IPS DF 6.9 (cell line): ENCODE measurements around the gene CDK5RAP1.

Source experiments
- DNase-seq: peaks from one replicate; pipeline ENCODE4 v3.0.0-alpha.2; 2013; ENCODE audit warnings: low read depth, low spot score
- H3K27ac ChIP-seq: one replicate; pipeline ENCODE4 v1.5.1; 2013; ENCODE audit warnings: low read length, control low read depth
- H3K27me3 ChIP-seq: 2 replicates; pipeline ENCODE4 v1.6.1; 2013; ENCODE audit warnings: mild to moderate bottlenecking, low read length; ENCODE audit not compliant: control insufficient read depth, insufficient read depth
- H3K36me3 ChIP-seq: 2 replicates; pipeline ENCODE4 v1.6.1; 2013; ENCODE audit warnings: low read length; ENCODE audit not compliant: control insufficient read depth, insufficient read depth
- H3K4me1 ChIP-seq: 2 replicates; pipeline ENCODE4 v1.6.1; 2013; ENCODE audit warnings: low read length; ENCODE audit not compliant: control insufficient read depth, insufficient read depth
- H3K4me3 ChIP-seq: 2 replicates; pipeline ENCODE4 v1.5.1; 2013; ENCODE audit warnings: mild to moderate bottlenecking, low read length
- H3K9me3 ChIP-seq: 2 replicates; pipeline ENCODE4 v1.6.1; 2013; ENCODE audit warnings: low read length, inconsistent platforms; ENCODE audit not compliant: control insufficient read depth, insufficient read depth
- WGBS: extraction: QIAGEN DNeasy Blood & Tissue Kit; methylation state at CpG from one replicate; pipeline ENCODE4 v1.1.7; 2013; ENCODE audit warnings: mixed read lengths, missing lambda C conversion rate; ENCODE audit not compliant: insufficient read length, insufficient coverage; 5-methylcytosine and 5-hydroxymethylcytosine counted together

CDK5RAP1 gene

DNA sequence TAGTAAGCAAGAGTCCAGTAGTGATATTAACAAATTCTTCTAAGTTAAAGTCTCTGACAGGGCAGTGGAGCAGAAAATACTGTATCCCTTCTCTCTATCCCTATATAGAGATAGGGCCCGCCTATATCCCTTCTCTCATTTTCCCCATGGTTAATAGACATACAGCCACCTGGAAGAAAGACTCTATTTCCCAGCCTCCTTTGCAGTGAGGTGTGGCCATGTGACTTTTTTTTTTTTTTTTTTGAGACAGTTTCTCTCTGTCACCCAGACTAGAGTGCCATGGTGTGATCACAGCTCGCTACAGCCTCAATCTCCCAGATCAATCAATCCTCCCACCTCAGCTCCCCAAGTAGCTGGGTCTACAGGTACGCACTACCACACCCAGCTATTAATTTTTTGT is 16.7 kb upstream of the CDK5RAP1 start:
- no peak overlapping the region for H3K27ac ChIP-seq
- no peak for DNase-seq
- no CpG with 5 or more reads among the region's 3 CpGs for WGBS

DNA sequence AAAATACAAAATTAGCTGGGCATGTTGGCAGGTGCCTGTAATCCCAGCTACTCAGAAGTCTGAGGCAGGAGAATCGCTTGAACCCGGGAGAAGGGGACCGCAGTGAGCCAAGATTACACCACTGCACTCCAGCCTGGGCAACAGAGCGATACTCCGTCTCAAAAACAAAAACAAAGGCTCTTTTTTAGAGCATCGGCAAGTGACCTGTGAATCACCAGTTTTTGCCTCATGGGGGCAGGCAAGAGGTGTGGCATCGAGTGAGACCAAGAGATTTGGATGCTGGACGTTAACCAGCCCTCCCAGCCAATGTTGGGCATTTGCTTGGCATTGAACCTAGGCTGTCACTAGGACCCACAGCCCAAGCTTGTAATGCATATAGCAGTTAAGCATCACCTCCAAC is 14.6 kb upstream of the CDK5RAP1 start:
- Histone ChIP-seq H3K36me3 (no peaks in the 10 kb centered on the region), H3K4me3 (no peak overlapping the region), H3K9me3 (no peaks in the 10 kb centered on the region), H3K4me1 (no peaks in the 10 kb centered on the region), H3K27me3 (no peaks in the 10 kb centered on the region), H3K27ac (no peak overlapping the region)
- DNase-seq = no peak
- no CpG with 5 or more reads among the region's 8 CpGs for WGBS

More for the DNA sequence above, 16.7 kb upstream of the CDK5RAP1 start:
- Histone ChIP-seq H3K9me3 (no peaks in the 10 kb centered on the region), H3K27me3 (no peaks in the 10 kb centered on the region), H3K4me1 (no peaks in the 10 kb centered on the region), H3K36me3 (no peaks in the 10 kb centered on the region), H3K4me3 (no peak overlapping the region)

DNA sequence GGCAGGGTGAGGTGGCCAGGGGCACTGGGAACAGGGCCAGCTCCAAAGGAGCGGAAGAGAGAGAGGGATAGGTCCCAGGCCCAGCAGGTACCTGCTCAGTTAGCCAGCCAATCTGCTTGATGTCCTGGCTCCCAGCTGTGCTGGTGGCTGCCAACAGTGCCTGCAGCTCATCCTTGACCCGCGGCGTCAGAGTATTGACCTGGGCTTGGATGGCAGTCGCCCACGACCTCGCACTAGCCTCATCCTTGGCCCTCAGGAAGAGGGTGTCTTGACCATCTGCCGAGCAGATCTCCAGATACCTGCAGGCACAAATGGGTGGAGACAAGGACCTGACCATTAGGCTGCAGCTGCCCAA is 11.1 kb upstream of the CDK5RAP1 start:
- DNase-seq = no peak
- H3K4me3 ChIP-seq = no peak overlapping the region
- no peaks in the 10 kb centered on the region for H3K27me3 ChIP-seq
- no peak overlapping the region for H3K27ac ChIP-seq
- no peaks in the 10 kb centered on the region for H3K36me3 ChIP-seq
- H3K4me1 ChIP-seq = no peaks in the 10 kb centered on the region
- H3K9me3 ChIP-seq = no peaks in the 10 kb centered on the region
- WGBS = no CpG with 5 or more reads among the region's 8 CpGs

DNA sequence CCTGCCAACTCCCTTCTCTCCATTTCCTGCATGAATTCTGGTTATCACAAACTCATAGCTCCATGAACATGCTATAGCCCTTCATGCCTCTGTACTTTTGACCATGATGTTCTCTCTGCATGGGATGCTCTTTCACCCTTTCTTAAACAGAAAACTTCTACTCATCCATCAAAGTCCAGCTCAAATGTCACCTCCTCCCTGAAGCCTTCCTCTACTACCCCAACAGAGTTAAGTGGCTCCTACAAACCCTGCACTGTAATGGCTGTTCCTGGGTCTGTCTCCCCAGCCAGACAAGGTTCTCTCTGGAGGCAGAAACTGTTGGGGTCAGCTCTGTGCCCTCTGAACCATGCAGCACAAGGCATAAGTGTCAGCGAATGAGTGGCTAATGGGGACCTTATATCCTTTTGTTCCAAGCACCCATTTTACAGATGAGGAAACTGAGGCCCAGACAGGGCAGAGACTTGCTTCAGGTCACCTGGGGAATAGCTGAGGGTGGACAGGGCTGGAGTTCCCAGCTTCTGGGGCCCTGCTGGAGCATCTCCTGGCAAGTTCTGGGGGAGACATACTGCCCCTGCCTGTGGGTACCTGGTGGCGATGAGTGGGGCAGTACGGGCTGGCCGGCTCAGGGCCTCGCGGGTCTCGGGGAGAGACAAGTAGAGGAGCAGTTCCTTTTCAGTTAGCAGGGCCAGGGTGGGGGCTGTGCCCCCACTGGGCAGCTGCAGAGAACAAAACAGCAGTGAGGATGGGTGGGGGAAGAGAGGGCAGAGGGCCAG is 10.6 kb upstream of the CDK5RAP1 start:
- no peaks in the 10 kb centered on the region for H3K4me1 ChIP-seq
- no peak overlapping the region for H3K27ac ChIP-seq
- no CpG with 5 or more reads among the region's 7 CpGs for WGBS
- no peaks in the 10 kb centered on the region for H3K9me3 ChIP-seq
- no peaks in the 10 kb centered on the region for H3K36me3 ChIP-seq
- no peak overlapping the region for H3K4me3 ChIP-seq
- no peak for DNase-seq
- H3K27me3 ChIP-seq = no peaks in the 10 kb centered on the region

DNA sequence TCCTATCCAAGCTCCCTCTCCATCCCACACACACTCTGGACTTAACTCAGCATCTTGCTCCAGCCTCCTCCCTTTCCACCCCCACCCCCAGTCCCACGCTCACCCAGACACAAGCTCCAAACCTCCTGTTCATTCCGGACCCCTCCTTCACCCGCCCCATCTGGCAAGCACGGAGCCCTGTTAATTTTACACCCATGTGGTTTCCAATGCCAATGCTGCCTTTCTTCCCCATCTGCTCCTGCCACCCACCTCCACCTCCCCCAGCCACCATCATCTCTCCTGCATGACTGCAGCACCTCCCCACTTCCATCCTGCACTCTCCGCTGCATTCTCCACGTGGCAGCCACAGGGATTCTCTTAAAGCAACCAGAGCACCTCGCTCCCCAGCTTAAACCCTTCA is 9.9 kb upstream of the CDK5RAP1 start:
- no peaks in the 10 kb centered on the region for H3K36me3 ChIP-seq
- no CpG with 5 or more reads among the region's 7 CpGs for WGBS
- no peak for DNase-seq

DNA sequence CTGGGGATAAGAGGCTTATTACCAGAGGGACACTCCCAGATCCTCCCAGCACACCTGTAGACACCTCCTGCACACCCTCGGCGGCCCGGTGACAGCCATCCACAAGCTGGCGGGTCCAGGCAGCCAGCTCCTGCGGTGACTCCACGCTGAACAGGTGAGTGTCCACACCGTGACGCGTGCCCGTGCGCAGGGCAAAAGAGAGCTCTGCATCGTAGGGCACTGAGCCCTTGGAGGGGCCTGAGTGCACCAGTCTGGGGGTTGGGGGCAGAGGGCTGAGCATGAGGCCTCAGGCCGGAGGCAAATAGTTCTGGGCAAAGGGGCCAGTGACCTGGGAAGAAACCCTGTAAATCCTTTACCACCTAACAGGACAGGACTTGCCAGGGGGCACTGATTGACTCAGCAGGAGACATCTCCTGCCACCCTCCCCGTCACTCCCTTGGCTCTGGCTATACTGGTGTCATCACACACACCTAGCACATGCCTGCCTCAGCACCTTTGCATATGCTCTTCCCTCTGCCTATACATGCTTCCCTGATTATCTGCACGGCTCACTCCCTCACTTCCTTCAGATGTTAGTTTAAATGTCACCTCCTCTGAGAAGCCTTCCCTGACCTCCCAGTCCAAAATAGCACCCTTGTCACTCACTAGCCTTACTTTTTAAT is 8.9 kb upstream of the CDK5RAP1 start:
- no peak for DNase-seq
- H3K4me3 ChIP-seq = no peak overlapping the region
- no peaks in the 10 kb centered on the region for H3K27me3 ChIP-seq
- no peaks in the 10 kb centered on the region for H3K36me3 ChIP-seq
- H3K9me3 ChIP-seq = no peaks in the 10 kb centered on the region
- no peak overlapping the region for H3K27ac ChIP-seq
- no peaks in the 10 kb centered on the region for H3K4me1 ChIP-seq
- WGBS = no CpG with 5 or more reads among the region's 15 CpGs

More for the DNA sequence above, 9.9 kb upstream of the CDK5RAP1 start:
- Histone ChIP-seq H3K4me1 (no peaks in the 10 kb centered on the region), H3K27me3 (no peaks in the 10 kb centered on the region), H3K27ac (no peak overlapping the region), H3K4me3 (no peak overlapping the region), H3K9me3 (no peaks in the 10 kb centered on the region)

DNA sequence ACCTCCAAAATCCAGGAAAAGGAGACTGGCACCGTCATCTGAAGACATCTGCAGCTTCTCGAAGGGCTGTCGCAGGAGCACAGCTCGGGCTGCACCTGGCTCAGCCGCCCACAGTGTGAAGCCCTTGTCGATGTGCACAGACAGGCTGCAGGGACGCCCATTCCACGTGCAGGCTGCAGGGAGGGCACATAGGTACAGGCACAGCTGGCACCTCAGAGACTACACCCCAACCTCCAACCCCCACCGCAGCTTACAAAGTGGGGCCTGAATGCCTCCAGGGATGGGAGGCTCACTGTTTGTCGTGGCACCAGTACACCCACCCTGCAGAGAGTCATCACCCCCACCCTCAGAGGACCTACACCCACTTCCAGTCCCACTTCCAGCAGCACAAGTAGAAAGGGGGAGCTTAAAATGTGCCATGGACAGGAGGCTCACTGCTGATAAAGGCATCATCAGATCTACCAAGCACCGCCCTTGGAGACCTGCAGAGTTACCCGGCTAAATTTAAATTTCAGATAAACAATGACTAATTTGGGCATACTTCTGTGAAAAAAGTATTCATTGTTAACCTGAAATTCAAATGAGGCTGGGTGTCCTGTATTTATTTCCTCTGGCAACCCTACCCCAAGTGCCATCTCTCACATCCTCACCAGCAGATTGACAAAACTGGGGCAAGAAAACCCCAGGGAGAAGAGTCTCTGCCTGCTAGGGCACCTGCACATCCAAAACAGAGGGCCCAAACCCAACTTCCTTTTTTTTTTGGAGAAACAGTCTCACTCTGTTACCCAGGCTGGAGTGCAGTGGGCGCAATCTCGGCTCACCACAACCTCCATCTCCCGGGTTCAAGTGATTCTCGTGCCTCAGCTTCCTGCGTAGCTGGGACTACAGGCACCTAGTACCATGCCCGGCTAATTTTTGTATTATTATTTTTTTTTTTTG is 7.7 kb upstream of the CDK5RAP1 start:
- Histone ChIP-seq H3K36me3 (no peaks in the 10 kb centered on the region), H3K4me3 (no peak overlapping the region), H3K27ac (no peak overlapping the region), H3K27me3 (no peaks in the 10 kb centered on the region), H3K4me1 (no peaks in the 10 kb centered on the region), H3K9me3 (no peaks in the 10 kb centered on the region)
- no CpG with 5 or more reads among the region's 18 CpGs for WGBS
- no peak for DNase-seq

DNA sequence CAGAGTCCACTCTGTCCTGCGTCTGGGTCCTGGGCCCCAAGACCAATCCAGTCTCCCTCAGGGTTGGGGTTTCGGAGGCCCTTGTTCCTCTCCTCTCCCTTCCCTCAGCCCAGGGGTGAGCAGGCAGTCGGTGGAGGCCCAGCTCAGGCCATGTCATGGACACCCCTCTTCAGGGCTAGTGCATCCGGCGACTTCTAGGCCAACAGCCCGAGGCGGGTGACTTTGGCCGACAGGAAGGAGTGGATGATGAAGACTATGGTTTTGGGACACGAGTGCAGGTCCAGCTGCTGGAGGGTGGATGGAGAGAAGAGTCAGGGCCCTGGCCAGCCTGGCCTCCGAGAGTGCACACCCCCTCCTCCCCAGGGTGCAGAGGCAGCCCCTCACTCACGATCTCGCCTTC is 7.0 kb upstream of the CDK5RAP1 start:
- DNase-seq = no peak
- Histone ChIP-seq H3K9me3 (no peaks in the 10 kb centered on the region), H3K4me3 (no peak overlapping the region), H3K4me1 (no peaks in the 10 kb centered on the region), H3K36me3 (no peaks in the 10 kb centered on the region), H3K27me3 (no peaks in the 10 kb centered on the region), H3K27ac (no peak overlapping the region)
- no CpG with 5 or more reads among the region's 12 CpGs for WGBS

DNA sequence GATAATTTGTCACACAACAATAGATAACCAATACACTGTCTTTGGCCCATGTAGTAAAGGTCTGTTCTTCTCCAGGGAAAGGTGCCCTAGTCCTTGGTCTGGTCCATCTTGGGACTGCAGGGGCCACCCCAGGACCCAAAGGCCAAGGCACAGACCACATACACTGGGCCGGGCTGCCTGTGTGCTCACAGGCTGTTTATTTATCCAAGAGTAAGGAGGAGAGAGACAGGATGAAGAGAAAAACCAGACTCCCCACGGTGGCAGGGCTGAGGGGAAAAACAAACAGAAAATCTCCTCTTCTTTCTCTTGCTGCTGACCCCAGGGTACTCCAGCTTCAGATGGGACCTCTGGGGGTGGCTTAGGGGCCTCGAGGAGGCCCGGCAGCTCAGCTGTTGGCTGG is 6.5 kb upstream of the CDK5RAP1 start:
- no peaks in the 10 kb centered on the region for H3K4me1 ChIP-seq
- no CpG with 5 or more reads among the region's 4 CpGs for WGBS
- no peak overlapping the region for H3K27ac ChIP-seq
- H3K27me3 ChIP-seq = no peaks in the 10 kb centered on the region
- H3K9me3 ChIP-seq = no peaks in the 10 kb centered on the region
- DNase-seq = no peak
- no peaks in the 10 kb centered on the region for H3K36me3 ChIP-seq
- H3K4me3 ChIP-seq = no peak overlapping the region

DNA sequence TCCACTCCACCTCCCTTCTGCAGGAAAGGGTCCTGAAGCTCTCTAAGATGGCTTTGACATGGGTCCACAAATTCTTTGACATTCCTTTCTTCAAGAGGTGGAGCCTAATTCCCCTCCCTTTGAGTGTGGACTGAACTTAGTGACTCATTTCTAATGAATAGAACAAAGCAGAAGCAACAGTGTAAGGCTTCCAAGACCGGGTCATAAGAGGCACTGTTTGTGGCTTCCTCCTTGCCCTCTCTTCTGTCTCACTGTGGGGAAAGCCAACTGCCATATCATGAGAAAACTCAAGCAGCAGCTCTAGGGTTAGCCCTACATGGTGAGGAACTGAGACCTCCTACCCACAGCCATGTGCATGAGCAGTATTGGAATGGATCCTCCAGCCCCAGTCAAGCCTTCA is 5.9 kb upstream of the CDK5RAP1 start:
- Histone ChIP-seq H3K27me3 (no peaks in the 10 kb centered on the region), H3K4me1 (no peaks in the 10 kb centered on the region)
- no CpG with 5 or more reads among the region's 1 CpG for WGBS

More for the DNA sequence above, 5.9 kb upstream of the CDK5RAP1 start:
- no peak overlapping the region for H3K4me3 ChIP-seq
- no peak overlapping the region for H3K27ac ChIP-seq
- no peaks in the 10 kb centered on the region for H3K9me3 ChIP-seq
- H3K36me3 ChIP-seq = no peaks in the 10 kb centered on the region
- no peak for DNase-seq
